Measurements from ENCODE around the gene C15orf39.

DNA sequence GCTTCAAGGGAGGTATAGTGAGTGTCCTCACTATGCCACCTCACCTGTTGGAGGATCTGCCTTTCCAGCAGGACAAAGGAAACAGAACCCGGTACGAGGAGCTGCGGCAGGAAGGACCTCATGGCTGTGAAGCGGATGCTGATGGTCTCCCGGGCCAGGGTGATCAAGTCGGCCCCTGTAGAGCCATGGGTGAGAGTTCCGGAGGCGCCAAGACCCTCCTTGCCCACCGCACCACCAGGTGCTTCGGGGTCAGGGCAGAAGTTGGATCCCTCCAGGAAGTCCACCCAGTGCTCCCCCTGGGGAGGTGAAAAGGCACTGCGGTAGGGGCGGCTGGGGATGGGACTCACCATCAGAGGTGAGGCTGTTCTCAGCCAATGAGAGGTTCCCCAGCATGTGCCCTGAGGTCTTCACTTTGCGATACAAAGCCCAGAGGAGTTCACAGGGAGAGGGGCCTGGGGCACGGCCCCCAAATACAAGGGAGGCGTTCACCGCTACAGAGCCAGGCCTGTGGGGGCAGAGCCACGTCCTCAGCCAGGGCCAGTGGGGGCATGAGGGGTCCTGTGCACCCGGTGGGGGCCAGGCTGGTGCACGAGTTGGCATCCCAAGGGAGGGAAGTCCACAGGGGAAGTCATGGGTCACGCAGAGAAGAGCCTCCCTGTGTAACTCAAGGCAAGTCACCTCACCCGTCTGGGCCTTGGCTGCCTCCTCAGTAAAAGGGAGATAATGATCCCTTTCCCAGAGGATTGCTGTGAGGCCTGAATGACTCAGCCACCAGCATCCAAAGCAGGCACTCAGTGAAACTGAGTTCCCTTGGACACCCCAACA, 27.7 kb downstream of the C15orf39 start:
- no peak for TF ChIP-seq TRIM24 (IDR thresholded peaks at IDR 0.05)
- TF ChIP-seq, protein P1, sequence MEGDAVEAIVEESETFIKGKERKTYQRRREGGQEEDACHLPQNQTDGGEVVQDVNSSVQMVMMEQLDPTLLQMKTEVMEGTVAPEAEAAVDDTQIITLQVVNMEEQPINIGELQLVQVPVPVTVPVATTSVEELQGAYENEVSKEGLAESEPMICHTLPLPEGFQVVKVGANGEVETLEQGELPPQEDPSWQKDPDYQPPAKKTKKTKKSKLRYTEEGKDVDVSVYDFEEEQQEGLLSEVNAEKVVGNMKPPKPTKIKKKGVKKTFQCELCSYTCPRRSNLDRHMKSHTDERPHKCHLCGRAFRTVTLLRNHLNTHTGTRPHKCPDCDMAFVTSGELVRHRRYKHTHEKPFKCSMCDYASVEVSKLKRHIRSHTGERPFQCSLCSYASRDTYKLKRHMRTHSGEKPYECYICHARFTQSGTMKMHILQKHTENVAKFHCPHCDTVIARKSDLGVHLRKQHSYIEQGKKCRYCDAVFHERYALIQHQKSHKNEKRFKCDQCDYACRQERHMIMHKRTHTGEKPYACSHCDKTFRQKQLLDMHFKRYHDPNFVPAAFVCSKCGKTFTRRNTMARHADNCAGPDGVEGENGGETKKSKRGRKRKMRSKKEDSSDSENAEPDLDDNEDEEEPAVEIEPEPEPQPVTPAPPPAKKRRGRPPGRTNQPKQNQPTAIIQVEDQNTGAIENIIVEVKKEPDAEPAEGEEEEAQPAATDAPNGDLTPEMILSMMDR (IDR thresholded peaks at IDR 0.05 in 2 of 3, conservative IDR thresholded peaks at IDR 0.05 in 1 of 3; ENCODE audit: insufficient read depth in 2 of 3, low read depth in 1 of 3, low read length in 3 of 3) = no peak
